Measurements from ENCODE around the gene SDCBP2. TPM values are rescaled to one million over a fixed set of nuclear protein-coding genes. Genes with fewer than 3 reads are reported as not detected.

SDCBP2 gene
- total and polyA plus RNA-seq, 2 experiments from 2014 or later, result 3.2 to 5.3 TPM

GRCh38 chr20:1326031-1326930 lies 2.7 kb downstream of the SDCBP2 start:
- ATAC-seq (peak; percentile 35), DNase-seq (ENCODE audit: low spot score) (no peak)
- Histone ChIP-seq H3K4me1 (ENCODE audit: insufficient read depth) (peaks cover 7% of the 10 kb centered on the region), H3K4me2 (peak overlapping the region; percentile 88), H3K4me3 (peak overlapping the region; percentile 94), H3K9me2 (ENCODE audit: insufficient read depth) (no peaks in the 10 kb centered on the region), H3K79me2 (replicated peaks; ENCODE audit: insufficient read depth) (peaks cover 36% of the 10 kb centered on the region), H3K36me3 (ENCODE audit: insufficient read depth) (no peaks in the 10 kb centered on the region), H3K27ac (ENCODE audit: low read depth) (peak overlapping the region; percentile 97; the same call in 1 of the 2 replicates), H2AFZ (0 out of 2 replicates have a peak overlapping the region, but pooled peaks have one; percentile 85), H3F3A (replicated peaks; ENCODE audit: low read depth) (no peaks in the 10 kb centered on the region), H3K27me3 (ENCODE audit: insufficient read depth) (no peaks in the 10 kb centered on the region), H4K20me1 (replicated peaks; ENCODE audit: insufficient read depth) (peaks cover 16% of the 10 kb centered on the region; the same call in 1 of the 2 replicates)
- Mint-ChIP-seq H3K27ac (no peak overlapping the region), H3K9me3 (no peaks in the 10 kb centered on the region), H3K36me3 (ENCODE audit: low read depth) (no peaks in the 10 kb centered on the region; the same call in 1 of the 3 replicates), H3K4me1 (peaks cover 8% of the 10 kb centered on the region; the same call in 2 of the 3 replicates), H3K27me3 (ENCODE audit: insufficient read depth, low read depth, poor library complexity) (peaks cover 4% of the 10 kb centered on the region), H3K4me3 (no peak overlapping the region)
- TF ChIP-seq, protein P1, sequence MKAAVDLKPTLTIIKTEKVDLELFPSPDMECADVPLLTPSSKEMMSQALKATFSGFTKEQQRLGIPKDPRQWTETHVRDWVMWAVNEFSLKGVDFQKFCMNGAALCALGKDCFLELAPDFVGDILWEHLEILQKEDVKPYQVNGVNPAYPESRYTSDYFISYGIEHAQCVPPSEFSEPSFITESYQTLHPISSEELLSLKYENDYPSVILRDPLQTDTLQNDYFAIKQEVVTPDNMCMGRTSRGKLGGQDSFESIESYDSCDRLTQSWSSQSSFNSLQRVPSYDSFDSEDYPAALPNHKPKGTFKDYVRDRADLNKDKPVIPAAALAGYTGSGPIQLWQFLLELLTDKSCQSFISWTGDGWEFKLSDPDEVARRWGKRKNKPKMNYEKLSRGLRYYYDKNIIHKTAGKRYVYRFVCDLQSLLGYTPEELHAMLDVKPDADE (IDR thresholded peaks at IDR 0.05), result no peak
- no peak for TF ChIP-seq POLR2AphosphoS5 (IDR thresholded peaks at IDR 0.05; ENCODE audit: low read depth)

GRCh38 chr20:1325173-1326030 lies 3.5 kb downstream of the SDCBP2 start:
- TF ChIP-seq POLR2AphosphoS5 (IDR thresholded peaks at IDR 0.05; ENCODE audit: low read depth) (peak; percentile 90), NANOG (IDR thresholded peaks at IDR 0.05; ENCODE audit: borderline replicate concordance) (no peak), CREB1 (CRISPR knock-in tag; IDR thresholded peaks at IDR 0.05; ENCODE audit: low read depth) (peak; percentile 95)
- H3K79me2 ChIP-seq (replicated peaks; ENCODE audit: insufficient read depth), result peaks cover 36% of the 10 kb centered on the region
- peak overlapping the region; percentile 97 for H3K27ac ChIP-seq (ENCODE audit: low read depth)

More at GRCh38 chr20:1325173-1326030, 3.5 kb downstream of the SDCBP2 start:
- peaks cover 16% of the 10 kb centered on the region; the same call in 1 of the 2 replicates for H4K20me1 ChIP-seq (replicated peaks; ENCODE audit: insufficient read depth)
- peaks cover 7% of the 10 kb centered on the region for H3K4me1 ChIP-seq (ENCODE audit: insufficient read depth)
- no peaks in the 10 kb centered on the region for H3K27me3 ChIP-seq (ENCODE audit: insufficient read depth)
- no peaks in the 10 kb centered on the region for H3K36me3 ChIP-seq (ENCODE audit: insufficient read depth)
- no peaks in the 10 kb centered on the region for H3K9me2 ChIP-seq (ENCODE audit: insufficient read depth)
- peak; percentile 89 for ATAC-seq
- Mint-ChIP-seq H3K9me3 (no peaks in the 10 kb centered on the region), H3K4me3 (no peak overlapping the region), H3K27me3 (ENCODE audit: insufficient read depth, low read depth, poor library complexity) (peaks cover 7% of the 10 kb centered on the region), H3K36me3 (ENCODE audit: low read depth) (no peaks in the 10 kb centered on the region; the same call in 1 of the 3 replicates), H3K27ac (no peak overlapping the region), H3K4me1 (peaks cover 8% of the 10 kb centered on the region; the same call in 2 of the 3 replicates)
- H3K4me2 ChIP-seq, result peak overlapping the region; percentile 88
- peak overlapping the region; percentile 85 for H2AFZ ChIP-seq
- DNase-seq (ENCODE audit: low spot score), result peak; percentile 96
- H3F3A ChIP-seq (replicated peaks; ENCODE audit: low read depth), result no peaks in the 10 kb centered on the region
- peak overlapping the region; percentile 94 for H3K4me3 ChIP-seq

All from GM23338 (cell line).